NCI-H2196 (cell line): Measurements from ENCODE around the gene KCNE4.
A peak's percentile ranks its signal among the peaks of the same experiment; 100 is the strongest.
"Not testable (repeated sequence)": the region's sequence is repeated elsewhere in the genome, so short reads cannot be mapped to it uniquely, and the experiment has no call there.

Source experiments
- DNase-seq: peaks from one replicate; lab custom pipeline; 2025; ENCODE audit not compliant: unreplicated experiment; lab: John Stamatoyannopoulos, UW

Gene KCNE4

DNA sequence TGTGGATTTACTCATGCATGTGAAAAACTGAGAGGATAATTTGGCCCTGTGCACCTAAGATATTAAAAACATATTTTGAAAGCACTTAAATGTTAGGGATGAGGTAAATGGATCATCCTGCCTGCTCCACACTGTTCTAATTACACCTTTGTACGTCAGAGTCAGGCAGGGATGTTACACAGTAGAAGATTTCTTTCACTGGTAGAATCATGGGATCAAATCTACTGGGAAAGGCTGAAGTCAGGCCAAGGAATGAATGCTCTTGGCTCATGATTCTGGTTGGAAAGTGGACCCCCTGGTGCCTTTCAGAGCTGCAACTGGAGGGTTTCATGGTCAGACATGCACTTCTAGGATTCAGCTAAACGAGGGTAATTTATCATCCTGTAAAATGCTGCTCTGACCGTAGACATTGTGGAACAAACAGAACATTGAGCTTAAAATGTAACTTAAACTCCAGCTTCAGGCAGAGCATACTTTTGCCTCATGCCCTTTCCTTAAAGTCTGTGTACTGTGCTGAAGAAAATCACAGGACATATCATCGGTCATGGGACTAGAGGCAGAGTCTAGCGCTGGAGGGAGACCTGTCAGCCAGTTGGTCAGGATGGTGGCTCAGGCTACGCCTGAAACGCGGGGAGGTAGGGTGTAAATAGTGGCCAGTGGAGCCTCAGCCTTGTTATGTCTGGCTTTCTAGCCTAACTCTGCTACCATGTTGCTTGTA, 4.9 kb downstream of the KCNE4 start:
- DNase-seq = peak; percentile 28

GRCh38 chr2:223057569-223057968, 5.6 kb downstream of the KCNE4 start:
- DNase-seq = no peak

GRCh38 chr2:223058952-223059716, 7.1 kb downstream of the KCNE4 start:
- peak; percentile 57 for DNase-seq

GRCh38 chr2:223060201-223060825, 8.3 kb downstream of the KCNE4 start:
- no peak for DNase-seq

DNA sequence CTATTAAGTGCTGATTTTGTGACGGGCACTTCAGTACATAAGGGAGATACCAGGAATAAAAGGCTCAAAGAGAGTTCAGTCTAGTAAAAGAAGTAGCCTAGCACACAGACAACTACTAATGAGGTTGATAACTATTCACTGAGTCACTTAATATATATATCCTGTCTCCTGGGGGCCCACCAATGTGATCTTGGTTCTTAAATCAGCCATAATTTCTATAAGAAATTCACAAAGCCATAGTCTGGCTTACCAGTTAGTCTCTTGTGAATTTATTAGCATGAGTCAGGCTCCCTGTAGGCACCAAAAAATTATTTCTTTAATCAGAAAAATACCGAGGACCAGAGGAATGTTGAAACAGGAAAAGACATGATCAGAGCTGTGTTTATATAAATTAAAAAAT, 10.4 kb downstream of the KCNE4 start:
- no peak for DNase-seq

GRCh38 chr2:223065107-223065506, 13.1 kb downstream of the KCNE4 start:
- DNase-seq = no peak

GRCh38 chr2:223066721-223067120, 14.7 kb downstream of the KCNE4 start:
- DNase-seq = no peak

DNA sequence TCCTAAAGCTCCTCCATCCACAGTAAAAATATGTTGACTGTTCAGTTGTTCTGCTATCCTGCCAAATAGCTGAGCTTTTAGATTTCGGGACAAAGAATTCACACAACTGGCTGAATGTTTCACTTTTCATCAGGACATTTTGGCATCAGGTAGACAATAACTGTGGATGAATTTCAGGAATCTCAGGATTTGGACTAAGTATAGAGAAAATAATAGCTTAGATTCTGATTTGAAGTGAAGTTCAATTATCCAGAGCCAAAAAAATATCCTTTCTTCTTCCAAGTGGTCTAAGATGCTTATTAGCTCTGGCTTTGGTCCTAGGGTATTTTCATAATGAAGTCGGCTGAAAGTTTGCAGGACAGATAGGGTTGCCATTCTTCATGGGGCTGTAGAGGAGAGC, 16.1 kb downstream of the KCNE4 start:
- DNase-seq = no peak

DNA sequence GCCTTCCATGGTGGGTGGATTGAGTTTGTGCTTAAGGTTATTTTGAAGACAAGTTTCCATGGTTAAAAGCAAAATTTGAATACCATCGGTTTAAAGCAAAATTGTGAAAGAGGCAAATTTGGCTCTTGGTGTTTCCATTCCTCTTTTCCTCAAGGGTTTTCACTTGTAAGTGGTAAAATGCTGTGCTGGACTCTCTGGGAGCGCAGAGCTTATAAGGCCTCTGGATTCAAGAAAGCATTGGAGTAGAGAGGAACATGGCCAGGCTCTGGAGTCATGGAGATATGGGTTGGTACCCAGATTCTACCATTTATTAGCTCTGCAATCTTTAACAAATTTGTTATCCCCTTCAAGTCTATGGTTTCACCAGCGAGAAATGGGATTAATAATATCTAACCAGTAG, 17.5 kb downstream of the KCNE4 start:
- DNase-seq = no peak

- no peak for DNase-seq
Observed at GRCh38 chr2:223069988-223070387, 18.0 kb downstream of the KCNE4 start.

DNA sequence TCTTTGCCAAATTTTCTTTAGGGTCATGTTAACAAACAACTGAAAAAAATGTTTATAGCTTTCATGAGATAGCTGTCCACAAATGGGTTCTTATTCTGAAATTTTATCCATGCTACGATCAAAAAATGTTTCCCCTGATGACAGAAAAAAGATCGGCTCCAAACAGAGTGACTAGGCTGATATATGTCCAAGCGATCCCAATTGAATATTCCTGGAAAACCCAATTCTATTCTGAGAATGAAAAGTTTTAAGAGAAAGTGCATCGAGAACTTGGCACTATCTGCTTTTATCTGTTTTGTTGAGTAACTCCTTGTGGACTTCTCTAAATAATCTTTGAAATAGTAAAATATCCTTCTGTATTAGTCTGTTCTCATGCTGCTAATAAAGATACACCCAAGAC, 19.1 kb downstream of the KCNE4 start:
- DNase-seq = no peak

GRCh38 chr2:223072826-223073225, 20.8 kb downstream of the KCNE4 start:
- DNase-seq = no peak

DNA sequence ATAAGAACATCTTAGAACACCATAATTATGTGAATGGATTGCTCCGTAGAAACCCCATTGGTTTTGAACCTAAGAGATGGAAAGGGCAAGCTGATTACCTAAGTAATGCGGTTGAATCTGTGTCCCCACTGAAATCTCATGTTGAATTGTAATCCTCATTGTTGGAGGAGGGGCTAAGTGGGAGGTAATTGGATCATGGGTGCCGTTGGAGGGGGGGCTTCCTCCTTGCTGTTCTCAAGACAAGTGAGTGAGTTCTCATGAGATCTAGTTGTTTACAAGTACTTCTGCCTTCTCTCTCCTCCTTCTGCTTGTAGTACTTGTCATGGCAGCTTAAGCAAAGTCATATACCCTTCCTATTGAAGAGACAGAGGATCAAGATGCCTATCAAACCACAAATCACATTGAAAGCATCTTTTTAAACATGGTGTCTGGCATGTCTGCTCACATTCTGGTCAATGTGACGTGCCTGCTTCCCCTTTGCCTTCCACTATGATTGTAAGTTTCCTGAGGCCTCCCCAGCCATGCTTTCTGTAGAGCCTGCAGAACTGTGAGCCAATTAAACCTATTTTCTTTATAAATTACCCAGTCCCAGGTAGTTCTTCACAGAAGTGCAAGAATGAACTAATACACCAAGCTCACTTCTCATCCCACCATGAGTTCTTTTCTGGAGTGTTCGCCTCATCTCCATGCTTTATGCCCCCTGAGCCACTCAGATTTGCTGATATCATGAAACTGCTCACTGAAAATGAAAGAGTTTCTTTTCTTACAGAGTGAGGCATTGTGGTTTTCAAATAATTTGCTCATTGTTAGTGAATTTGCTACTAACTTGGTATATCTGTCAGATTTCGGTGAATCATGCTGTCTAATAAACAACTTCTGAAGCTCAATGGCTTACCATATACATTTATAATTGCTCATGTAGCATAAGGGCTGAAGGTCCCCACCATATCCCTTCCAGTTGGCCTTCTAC, 23.6 kb downstream of the KCNE4 start:
- DNase-seq = no peak

- DNase-seq = no peak
Observed at GRCh38 chr2:223076573-223076972, 24.6 kb downstream of the KCNE4 start.

DNA sequence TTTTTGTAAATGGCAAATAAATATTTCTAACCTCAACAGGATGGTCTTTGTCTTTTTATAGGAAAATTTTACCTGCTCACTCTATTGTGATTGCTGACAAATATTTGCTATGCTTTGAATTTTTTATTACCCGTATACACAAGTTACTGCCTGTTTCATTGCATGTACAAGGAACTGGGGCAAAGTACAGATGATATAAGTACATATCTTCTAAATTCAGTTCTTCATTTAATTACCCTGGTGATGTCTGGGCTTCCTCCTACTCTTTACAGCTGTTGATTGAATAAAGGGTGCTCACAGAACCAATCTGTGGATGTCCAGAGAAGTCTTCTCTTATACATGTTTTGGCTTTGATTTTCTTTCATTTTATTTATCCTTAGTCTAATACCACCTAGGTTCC, 26.5 kb downstream of the KCNE4 start:
- no peak for DNase-seq

DNA sequence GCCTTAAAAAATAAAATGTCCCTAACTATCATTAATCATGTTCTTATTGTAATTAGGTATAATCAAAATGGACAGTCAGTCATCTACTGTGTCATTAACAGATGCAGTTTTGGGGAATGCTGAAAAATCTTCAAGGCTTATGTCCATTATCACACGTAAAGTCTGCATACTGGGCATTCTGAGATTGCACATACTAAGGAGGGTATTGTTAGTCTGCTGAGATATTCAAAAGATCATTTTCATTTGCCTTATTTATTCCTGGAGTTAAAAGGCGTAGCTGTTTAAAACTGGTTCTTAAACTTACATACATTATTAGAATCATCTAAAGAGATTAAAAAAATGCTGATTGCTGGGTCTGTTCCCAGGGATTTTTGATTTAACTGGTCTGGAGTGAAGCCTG, 27.4 kb downstream of the KCNE4 start:
- no peak for DNase-seq

DNA sequence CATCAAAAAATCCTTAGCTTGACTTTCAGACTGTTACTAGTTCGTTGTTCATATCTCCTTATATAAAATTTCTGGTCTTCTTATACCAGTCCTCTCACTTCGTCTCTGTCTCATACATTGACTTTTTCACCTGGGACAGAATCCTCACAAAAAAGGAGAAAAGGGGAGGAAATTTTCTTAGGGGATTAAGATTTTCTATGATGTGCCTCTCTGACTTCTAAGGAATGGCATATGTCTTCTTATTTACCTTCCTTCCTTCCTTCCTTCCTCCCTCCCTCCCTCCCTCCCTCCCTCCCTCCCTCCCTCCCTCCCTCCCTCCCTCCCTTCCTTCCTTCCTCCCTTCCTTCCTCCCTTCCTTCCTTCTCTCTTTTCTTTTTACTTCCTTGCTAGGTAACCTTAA, 27.9 kb downstream of the KCNE4 start:
- DNase-seq = no peak

DNA sequence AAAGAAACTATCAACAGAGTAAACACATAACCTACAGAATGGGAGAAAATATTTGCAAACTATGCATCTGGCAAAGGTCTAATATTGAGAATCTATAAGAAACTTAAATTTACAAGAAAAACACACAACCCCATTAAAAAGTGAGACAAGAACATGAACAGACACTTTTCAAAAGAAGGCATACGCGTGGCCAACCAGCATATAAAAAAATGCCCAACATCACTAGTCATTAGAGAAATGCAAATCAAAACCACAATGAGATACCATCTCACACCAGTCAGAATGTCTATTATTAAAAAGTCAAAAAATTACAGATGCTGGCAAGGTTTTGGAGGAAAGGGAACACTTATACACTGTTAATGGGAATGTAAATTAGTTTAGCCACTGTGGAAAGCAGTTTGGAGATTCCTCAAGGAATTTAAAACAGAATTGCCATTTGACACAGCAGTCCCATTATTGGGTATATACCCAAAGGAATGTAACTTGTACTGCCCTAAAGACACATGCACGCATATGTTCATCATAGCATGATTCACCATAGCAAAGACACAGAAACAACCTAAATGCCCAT, 28.9 kb downstream of the KCNE4 start:
- DNase-seq = not testable (repeated sequence)

DNA sequence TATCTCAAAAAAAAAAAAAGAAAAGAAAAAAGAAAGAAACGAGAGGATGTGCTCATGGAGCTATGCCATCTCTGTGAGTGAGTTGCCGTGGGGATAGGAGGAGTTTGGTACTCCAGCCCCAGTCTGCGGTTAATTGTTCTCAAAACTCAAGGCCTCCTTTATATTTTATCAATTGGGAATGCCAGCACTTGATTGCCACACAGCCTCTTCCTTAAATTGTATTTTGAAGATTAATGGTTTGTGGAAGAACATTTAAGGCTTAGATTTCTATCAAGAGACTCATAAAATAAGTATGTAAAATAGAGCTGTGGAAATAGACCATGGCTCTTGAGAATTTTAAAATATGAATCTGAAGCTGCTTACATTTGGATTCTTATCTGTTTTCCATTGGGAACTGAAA, 29.8 kb downstream of the KCNE4 start:
- DNase-seq = no peak

DNA sequence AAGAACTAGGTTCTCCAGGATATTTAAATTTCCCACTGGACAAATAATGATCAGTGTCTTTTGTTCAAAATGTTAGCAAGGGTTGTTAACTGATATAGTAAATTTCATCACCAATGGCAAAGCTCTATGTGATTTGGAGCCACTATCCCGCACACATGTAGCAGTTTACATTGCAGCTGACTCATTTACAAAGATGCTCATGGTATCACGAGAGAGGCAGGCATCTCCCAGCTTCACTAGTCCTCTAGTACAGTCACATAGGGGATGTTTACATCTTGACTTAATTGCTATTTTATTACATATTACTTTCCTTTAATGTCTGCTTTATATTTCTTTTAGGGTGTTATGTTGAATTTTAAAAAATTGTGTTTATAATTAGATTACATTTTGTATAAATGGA, 30.7 kb downstream of the KCNE4 start:
- DNase-seq = no peak
